ENCODE measurements around the gene ZEB1.

The ZEB1 gene

DNA sequence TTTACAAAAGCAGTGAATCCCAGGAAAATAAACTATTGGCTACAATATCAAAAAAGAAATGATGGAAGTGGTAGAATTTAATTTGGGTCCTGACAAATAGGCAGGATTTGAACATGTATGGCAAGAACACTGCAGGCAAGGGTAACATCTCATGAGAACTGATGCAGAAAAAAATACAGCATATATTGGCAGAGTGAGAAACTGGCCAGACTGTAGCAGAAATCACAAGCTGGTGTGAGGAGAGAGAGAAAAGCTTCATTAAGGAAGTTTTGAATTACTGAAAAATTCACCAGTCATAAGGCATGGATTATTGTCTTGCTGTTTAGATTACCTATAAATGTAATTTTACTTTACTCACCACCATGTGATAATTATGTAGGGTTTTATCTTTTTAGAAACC is 77.4 kb downstream of the ZEB1 start:
- Histone ChIP-seq H3K36me3 (ENCODE audit: low read depth) (no peaks in the 10 kb centered on the region), H3K27ac (ENCODE audit: poor library complexity, severe bottlenecking) (no peak overlapping the region), H3K4me3 (ENCODE audit: severe bottlenecking) (no peak overlapping the region), H3K27me3 (ENCODE audit: insufficient read depth, poor library complexity, severe bottlenecking) (peaks cover 9% of the 10 kb centered on the region), H3K9me3 (ENCODE audit: severe bottlenecking) (no peaks in the 10 kb centered on the region), H3K4me1 (ENCODE audit: insufficient read depth, poor library complexity, severe bottlenecking) (no peaks in the 10 kb centered on the region)
- ATAC-seq (ENCODE audit: low read depth) (no peak), DNase-seq (ENCODE audit: low spot score) (no peak)
- TF ChIP-seq, protein P1, sequence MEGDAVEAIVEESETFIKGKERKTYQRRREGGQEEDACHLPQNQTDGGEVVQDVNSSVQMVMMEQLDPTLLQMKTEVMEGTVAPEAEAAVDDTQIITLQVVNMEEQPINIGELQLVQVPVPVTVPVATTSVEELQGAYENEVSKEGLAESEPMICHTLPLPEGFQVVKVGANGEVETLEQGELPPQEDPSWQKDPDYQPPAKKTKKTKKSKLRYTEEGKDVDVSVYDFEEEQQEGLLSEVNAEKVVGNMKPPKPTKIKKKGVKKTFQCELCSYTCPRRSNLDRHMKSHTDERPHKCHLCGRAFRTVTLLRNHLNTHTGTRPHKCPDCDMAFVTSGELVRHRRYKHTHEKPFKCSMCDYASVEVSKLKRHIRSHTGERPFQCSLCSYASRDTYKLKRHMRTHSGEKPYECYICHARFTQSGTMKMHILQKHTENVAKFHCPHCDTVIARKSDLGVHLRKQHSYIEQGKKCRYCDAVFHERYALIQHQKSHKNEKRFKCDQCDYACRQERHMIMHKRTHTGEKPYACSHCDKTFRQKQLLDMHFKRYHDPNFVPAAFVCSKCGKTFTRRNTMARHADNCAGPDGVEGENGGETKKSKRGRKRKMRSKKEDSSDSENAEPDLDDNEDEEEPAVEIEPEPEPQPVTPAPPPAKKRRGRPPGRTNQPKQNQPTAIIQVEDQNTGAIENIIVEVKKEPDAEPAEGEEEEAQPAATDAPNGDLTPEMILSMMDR (IDR thresholded peaks at IDR 0.05; ENCODE audit: poor library complexity, severe bottlenecking), result no peak

DNA sequence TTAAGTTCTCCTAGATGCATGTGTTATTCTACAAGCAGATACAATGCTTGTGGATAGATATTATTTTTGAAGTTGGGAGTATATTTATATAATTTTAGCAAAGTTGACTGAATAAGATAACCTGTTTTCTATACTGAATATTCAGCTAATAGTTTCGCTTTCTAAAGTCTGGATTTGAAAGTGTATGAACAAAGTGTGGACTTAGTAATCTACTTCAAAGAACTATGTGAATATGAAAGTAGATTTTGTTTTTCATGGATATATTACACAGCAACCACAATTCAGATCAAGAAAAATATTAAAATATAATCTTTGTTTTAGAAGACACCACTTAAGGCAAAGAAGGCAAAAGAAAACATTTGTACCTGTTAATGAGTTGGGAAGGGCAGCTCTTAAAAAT is 78.8 kb downstream of the ZEB1 start:
- no peak for ATAC-seq (ENCODE audit: low read depth)
- no peak for DNase-seq (ENCODE audit: low spot score)
- H3K4me3 ChIP-seq (ENCODE audit: severe bottlenecking), result no peak overlapping the region
- H3K27ac ChIP-seq (ENCODE audit: poor library complexity, severe bottlenecking), result no peak overlapping the region
- no peaks in the 10 kb centered on the region for H3K4me1 ChIP-seq (ENCODE audit: insufficient read depth, poor library complexity, severe bottlenecking)
- peaks cover 3% of the 10 kb centered on the region for H3K27me3 ChIP-seq (ENCODE audit: insufficient read depth, poor library complexity, severe bottlenecking)
- no peaks in the 10 kb centered on the region for H3K36me3 ChIP-seq (ENCODE audit: low read depth)
- H3K9me3 ChIP-seq (ENCODE audit: severe bottlenecking), result no peaks in the 10 kb centered on the region
- TF ChIP-seq, protein P1 (IDR thresholded peaks at IDR 0.05; ENCODE audit: poor library complexity, severe bottlenecking), result no peak

DNA sequence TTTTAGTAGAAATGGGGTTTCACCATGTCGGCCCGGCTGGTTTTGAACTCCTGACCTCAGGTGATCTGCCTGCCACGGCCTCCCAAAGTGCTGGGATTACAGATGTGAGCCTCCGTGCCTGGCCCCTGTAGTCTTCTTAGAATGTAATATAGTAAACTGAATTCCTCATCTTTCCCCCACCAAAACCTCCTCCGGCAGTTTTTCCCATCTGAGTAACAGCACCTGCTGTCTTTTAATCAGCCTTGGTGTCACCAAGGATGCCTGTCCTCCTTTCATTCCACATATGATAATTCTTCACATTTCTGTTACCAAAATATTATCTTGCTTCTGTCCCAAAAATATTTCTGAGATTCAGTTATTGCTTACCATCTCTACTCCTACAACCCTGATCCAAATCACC is 80.2 kb downstream of the ZEB1 start:
- DNase-seq (ENCODE audit: low spot score), result no peak
- Histone ChIP-seq H3K36me3 (ENCODE audit: low read depth) (no peaks in the 10 kb centered on the region), H3K4me3 (ENCODE audit: severe bottlenecking) (no peak overlapping the region), H3K4me1 (ENCODE audit: insufficient read depth, poor library complexity, severe bottlenecking) (no peaks in the 10 kb centered on the region), H3K9me3 (ENCODE audit: severe bottlenecking) (no peaks in the 10 kb centered on the region), H3K27ac (ENCODE audit: poor library complexity, severe bottlenecking) (no peak overlapping the region), H3K27me3 (ENCODE audit: insufficient read depth, poor library complexity, severe bottlenecking) (no peaks in the 10 kb centered on the region)
- ATAC-seq (ENCODE audit: low read depth), result no peak
- TF ChIP-seq, protein P1 (IDR thresholded peaks at IDR 0.05; ENCODE audit: poor library complexity, severe bottlenecking), result no peak

DNA sequence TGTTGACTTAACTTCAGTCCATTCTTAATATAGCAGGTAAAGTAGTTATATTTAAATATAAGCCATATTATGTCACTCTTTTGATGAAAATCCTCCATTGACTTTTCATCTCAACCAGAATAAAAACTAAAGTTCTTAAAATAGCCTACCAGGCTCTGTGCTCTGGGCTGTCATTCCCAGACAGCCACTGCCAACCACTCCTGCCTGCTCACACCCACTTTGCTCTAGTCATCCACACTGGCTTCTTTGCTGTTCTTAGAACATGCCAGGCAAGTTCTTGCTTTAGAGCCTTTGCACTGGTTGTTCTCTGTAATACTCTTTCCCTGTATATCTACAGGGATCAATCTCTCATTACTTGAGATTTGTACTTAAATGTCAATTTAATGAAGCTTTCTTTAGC is 80.6 kb downstream of the ZEB1 start:
- Histone ChIP-seq H3K27ac (ENCODE audit: poor library complexity, severe bottlenecking) (no peak overlapping the region), H3K9me3 (ENCODE audit: severe bottlenecking) (no peaks in the 10 kb centered on the region), H3K4me3 (ENCODE audit: severe bottlenecking) (no peak overlapping the region), H3K4me1 (ENCODE audit: insufficient read depth, poor library complexity, severe bottlenecking) (no peaks in the 10 kb centered on the region), H3K36me3 (ENCODE audit: low read depth) (no peaks in the 10 kb centered on the region), H3K27me3 (ENCODE audit: insufficient read depth, poor library complexity, severe bottlenecking) (no peaks in the 10 kb centered on the region)
- DNase-seq (ENCODE audit: low spot score) (no peak), ATAC-seq (ENCODE audit: low read depth) (no peak)
- TF ChIP-seq, protein P1 (IDR thresholded peaks at IDR 0.05; ENCODE audit: poor library complexity, severe bottlenecking), result no peak

DNA sequence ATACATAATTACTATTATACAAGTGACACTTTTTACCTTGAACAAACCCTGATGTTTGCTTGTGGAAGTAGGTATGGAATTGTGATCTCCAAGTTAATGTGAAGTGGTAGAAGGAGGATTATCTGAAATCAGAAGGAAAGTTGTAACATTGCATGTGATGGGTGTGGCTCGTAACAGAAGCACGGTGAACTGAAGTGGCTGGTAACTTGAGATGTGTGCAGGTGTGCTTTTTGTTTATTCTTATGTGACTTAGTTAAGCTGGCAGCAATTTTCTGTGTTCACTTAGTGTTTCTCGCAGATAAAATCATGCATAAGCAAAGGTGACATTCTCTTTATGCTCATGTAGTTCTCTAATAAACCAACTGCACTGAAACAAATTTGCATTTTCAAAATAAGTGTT is 82.3 kb downstream of the ZEB1 start:
- no peak overlapping the region for H3K27ac ChIP-seq (ENCODE audit: poor library complexity, severe bottlenecking)
- no peak for DNase-seq (ENCODE audit: low spot score)
- TF ChIP-seq, protein P1 (IDR thresholded peaks at IDR 0.05; ENCODE audit: poor library complexity, severe bottlenecking), result no peak
- H3K27me3 ChIP-seq (ENCODE audit: insufficient read depth, poor library complexity, severe bottlenecking), result no peaks in the 10 kb centered on the region
- H3K36me3 ChIP-seq (ENCODE audit: low read depth), result no peaks in the 10 kb centered on the region
- ATAC-seq (ENCODE audit: low read depth), result no peak
- no peak overlapping the region for H3K4me3 ChIP-seq (ENCODE audit: severe bottlenecking)
- H3K4me1 ChIP-seq (ENCODE audit: insufficient read depth, poor library complexity, severe bottlenecking), result no peaks in the 10 kb centered on the region
- no peaks in the 10 kb centered on the region for H3K9me3 ChIP-seq (ENCODE audit: severe bottlenecking)

Measured in RWPE2 (cell line).